ENCODE measurements around the gene CAPN9. TPM values are rescaled to one million over a fixed set of nuclear protein-coding genes. Genes with fewer than 3 reads are reported as not detected.
A peak's percentile ranks its signal among the peaks of the same experiment; 100 is the strongest.

CAPN9 gene
- total RNA-seq, 2 donors from 2014 or later, result 1.2 TPM; not detected in 1

- Histone ChIP-seq H3K36me3 (no peaks in the 10 kb centered on the region), H3K9me3 (no peaks in the 10 kb centered on the region), H3K27me3 (replicated peaks; ENCODE audit: insufficient read depth) (no peaks in the 10 kb centered on the region), H3K4me1 (ENCODE audit: control insufficient read depth in 1 of 2, low read depth in 2 of 2) (peaks cover 6 to 34% of the 10 kb centered on the region in 2 donors), H3K27ac (peak overlapping the region; percentile 24 to 76), H3K4me3 (no peak overlapping the region)
- DNase-seq (ENCODE audit: low spot score) (no peak), ATAC-seq (ENCODE audit: insufficient number of reproducible peaks, low FRiP score, low read depth) (no peak)
- TF ChIP-seq CTCF (IDR thresholded peaks at IDR 0.05), result no peak
These were observed 59.4 kb downstream of the CAPN9 start for GRCh38 chr1:230806552-230806951.

GRCh38 chr1:230807029-230807428 lies 59.8 kb downstream of the CAPN9 start:
- no peak for TF ChIP-seq CTCF (IDR thresholded peaks at IDR 0.05)
- ATAC-seq (ENCODE audit: insufficient number of reproducible peaks, low FRiP score, low read depth) (no peak), DNase-seq (ENCODE audit: low spot score) (peak; percentile 53)
- Histone ChIP-seq H3K27me3 (replicated peaks; ENCODE audit: insufficient read depth) (no peaks in the 10 kb centered on the region), H3K4me3 (no peak overlapping the region), H3K27ac (peak overlapping the region; percentile 54 to 76), H3K9me3 (no peaks in the 10 kb centered on the region), H3K36me3 (no peaks in the 10 kb centered on the region), H3K4me1 (ENCODE audit: control insufficient read depth in 1 of 2, low read depth in 2 of 2) (peaks cover 6 to 34% of the 10 kb centered on the region in 2 donors)

GRCh38 chr1:230807561-230808280 lies 60.5 kb downstream of the CAPN9 start:
- no peaks in the 10 kb centered on the region for H3K27me3 ChIP-seq (replicated peaks; ENCODE audit: insufficient read depth)
- TF ChIP-seq CTCF (IDR thresholded peaks at IDR 0.05), result no peak
- H3K36me3 ChIP-seq, result no peaks in the 10 kb centered on the region
- DNase-seq (ENCODE audit: low spot score) (no peak), ATAC-seq (ENCODE audit: insufficient number of reproducible peaks, low FRiP score, low read depth) (no peak)
- H3K9me3 ChIP-seq, result no peaks in the 10 kb centered on the region
- no peak overlapping the region for H3K4me3 ChIP-seq
- H3K4me1 ChIP-seq (ENCODE audit: control insufficient read depth in 1 of 2, low read depth in 2 of 2), result peaks cover 6 to 34% of the 10 kb centered on the region in 2 donors
- H3K27ac ChIP-seq, result peak overlapping the region; percentile 54 to 76

- DNase-seq (ENCODE audit: low spot score) (no peak), ATAC-seq (ENCODE audit: insufficient number of reproducible peaks, low FRiP score, low read depth) (no peak)
- H3K27ac ChIP-seq, result peak overlapping the region; percentile 54 to 76
- peaks cover 5% of the 10 kb centered on the region for H3K9me3 ChIP-seq
- no peak overlapping the region for H3K4me3 ChIP-seq
- H3K4me1 ChIP-seq (ENCODE audit: control insufficient read depth in 1 of 2, low read depth in 2 of 2), result peaks cover 6 to 34% of the 10 kb centered on the region in 2 donors
- TF ChIP-seq CTCF (IDR thresholded peaks at IDR 0.05), result no peak
- no peaks in the 10 kb centered on the region for H3K36me3 ChIP-seq
- H3K27me3 ChIP-seq (replicated peaks; ENCODE audit: insufficient read depth), result no peaks in the 10 kb centered on the region
These were observed 61.2 kb downstream of the CAPN9 start for GRCh38 chr1:230808281-230808872.

- H3K27me3 ChIP-seq (replicated peaks; ENCODE audit: insufficient read depth), result no peaks in the 10 kb centered on the region
- H3K9me3 ChIP-seq, result peaks cover 5% of the 10 kb centered on the region
- no peak for TF ChIP-seq CTCF (IDR thresholded peaks at IDR 0.05)
- H3K4me3 ChIP-seq, result no peak overlapping the region
- ATAC-seq (ENCODE audit: insufficient number of reproducible peaks, low FRiP score, low read depth) (no peak), DNase-seq (ENCODE audit: low spot score) (no peak)
- no peaks in the 10 kb centered on the region for H3K36me3 ChIP-seq
- peak overlapping the region in 1 of 2 donors; percentile 54 for H3K27ac ChIP-seq
- H3K4me1 ChIP-seq (ENCODE audit: control insufficient read depth in 1 of 2, low read depth in 2 of 2), result peaks cover 6 to 34% of the 10 kb centered on the region in 2 donors
These were observed 62.2 kb downstream of the CAPN9 start for GRCh38 chr1:230809256-230809990.
